Kidney (tissue), 14 donors: ENCODE measurements around the gene KCNH5. TPM values are rescaled to one million over a fixed set of nuclear protein-coding genes. Genes with fewer than 3 reads are reported as not detected.

Experiments used
- DNase-seq, 5 donors: peaks; one replicate each; pipeline ENCODE4 v3.0.0-alpha.2; 2013 to 2020
- FAIRE-seq: peaks from 2 replicates; lab custom pipeline; 2012; peaks lifted over from hg19 to GRCh38; lab: Jason Lieb, UNC
- H3K27ac ChIP-seq, 2 donors: one replicate each; pipeline ENCODE4 v1.7.0; 2013; ENCODE audit warnings: low read depth in 2 of 2, low read length in 2 of 2, inconsistent platforms in 1 of 2
- H3K27me3 ChIP-seq: one replicate; pipeline ENCODE4 v1.7.1; 2013; ENCODE audit warnings: low read length, inconsistent platforms; ENCODE audit not compliant: control insufficient read depth, insufficient read depth
- H3K36me3 ChIP-seq, 3 donors: one replicate each; pipeline versions ENCODE4 v1.7.0 to v1.7.1; 2013; ENCODE audit warnings: low read length in 3 of 3, control low read depth in 1 of 3, inconsistent platforms in 1 of 3; ENCODE audit not compliant: insufficient read depth in 3 of 3, control insufficient read depth in 2 of 3
- H3K4me1 ChIP-seq, 3 donors: one replicate each; pipeline versions ENCODE4 v1.7.0 to v1.7.1; 2013; ENCODE audit warnings: low read length in 3 of 3, inconsistent platforms in 1 of 3, low read depth in 1 of 3; ENCODE audit not compliant: control insufficient read depth in 2 of 3, insufficient read depth in 2 of 3
- H3K4me3 ChIP-seq, 3 donors: one replicate each; pipeline versions ENCODE4 v1.7.0 to v1.8.1; 2013; ENCODE audit warnings: low read length in 3 of 3, control low read depth in 1 of 3, inconsistent platforms in 1 of 3
- H3K9ac ChIP-seq, 3 donors: one replicate each; pipeline versions ENCODE4 v1.7.0 to v1.7.1; 2013; ENCODE audit warnings: low read length in 3 of 3, control low read depth in 1 of 3, inconsistent platforms in 1 of 3
- H3K9me3 ChIP-seq, 3 donors: one replicate each; pipeline versions ENCODE4 v1.7.0 to v1.7.1; 2013; ENCODE audit warnings: low read length in 3 of 3, control low read depth in 1 of 3, inconsistent platforms in 1 of 3; ENCODE audit not compliant: control insufficient read depth in 2 of 3, insufficient read depth in 1 of 3
- intact Hi-C: fragments of 100-400 bp; cut with DNase I; formaldehyde crosslinking; loops from one replicate; pipeline ENCODE4 v1.11.1; 2022
- polyA plus RNA-seq: library from polyadenylated mRNA; stranded (reverse); fragments of 350-450 nt; fragmentation: Illumina TruSeq; extraction: RNeasy Lipid Tissue Mini Kit (QIAGEN cat#74804); gene quantifications from one replicate; pipeline ENCODE4 v1.2.3, GENCODE V29; 2014; ENCODE audit warnings: low read depth, low replicate concordance; ENCODE audit not compliant: insufficient read depth
- total RNA-seq: library from RNA; stranded (reverse); fragmentation: NEBNext Ultra II Directional; extraction: Animal tissue kit (Norgen Biotek cat#: 25700); gene quantifications from one replicate; pipeline ENCODE4 v1.2.1, GENCODE V29; 2021
- TF ChIP-seq, protein P1 (sequence below): IDR thresholded peaks from 3 replicates; pipeline ENCODE4 v1.5.1; 2012; ENCODE audit warnings: mild to moderate bottlenecking, moderate library complexity, borderline replicate concordance; ENCODE audit not compliant: insufficient read depth; ENCODE audit errors: extremely low read depth
- donor health status: control.
- donor health status: control.
- donor health status: control.
- donor health status: control.
- donor health status: control.
- donor health status: DM: yes; HTN: yes; CAD: no.
- donor health status: Normal renal cell carcinoma (clear cell type).

The KCNH5 gene
- total and polyA plus RNA-seq, 2 donors from 2014 or later = not detected

DNA sequence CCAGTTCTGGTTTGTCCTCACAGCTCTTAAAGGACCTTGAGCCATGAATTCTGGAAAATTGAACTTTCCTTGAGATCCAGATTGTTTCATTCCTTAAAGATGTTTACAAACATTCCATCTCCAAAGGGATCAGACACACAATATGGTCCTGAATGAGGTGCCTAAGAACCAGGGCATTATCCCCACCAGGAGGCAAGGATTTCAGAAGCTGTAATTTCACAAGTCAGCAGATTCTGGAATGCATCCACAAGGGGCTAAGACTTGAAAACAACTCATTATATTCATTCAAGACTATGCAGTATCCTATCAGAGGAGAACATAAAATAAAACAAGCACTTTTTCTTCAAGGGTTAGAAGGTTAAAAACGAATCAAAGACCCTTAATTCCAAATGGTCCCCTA, 15.1 kb downstream of the KCNH5 start:
- Histone ChIP-seq H3K27me3 (no peaks in the 10 kb centered on the region), H3K27ac (no peak overlapping the region), H3K9ac (no peak overlapping the region), H3K4me3 (no peak overlapping the region), H3K9me3 (no peaks in the 10 kb centered on the region), H3K4me1 (no peaks in the 10 kb centered on the region), H3K36me3 (no peaks in the 10 kb centered on the region)
- FAIRE-seq = no peak
- DNase-seq = no peak
- intact Hi-C loops = no loop called here
- TF ChIP-seq, protein P1, sequence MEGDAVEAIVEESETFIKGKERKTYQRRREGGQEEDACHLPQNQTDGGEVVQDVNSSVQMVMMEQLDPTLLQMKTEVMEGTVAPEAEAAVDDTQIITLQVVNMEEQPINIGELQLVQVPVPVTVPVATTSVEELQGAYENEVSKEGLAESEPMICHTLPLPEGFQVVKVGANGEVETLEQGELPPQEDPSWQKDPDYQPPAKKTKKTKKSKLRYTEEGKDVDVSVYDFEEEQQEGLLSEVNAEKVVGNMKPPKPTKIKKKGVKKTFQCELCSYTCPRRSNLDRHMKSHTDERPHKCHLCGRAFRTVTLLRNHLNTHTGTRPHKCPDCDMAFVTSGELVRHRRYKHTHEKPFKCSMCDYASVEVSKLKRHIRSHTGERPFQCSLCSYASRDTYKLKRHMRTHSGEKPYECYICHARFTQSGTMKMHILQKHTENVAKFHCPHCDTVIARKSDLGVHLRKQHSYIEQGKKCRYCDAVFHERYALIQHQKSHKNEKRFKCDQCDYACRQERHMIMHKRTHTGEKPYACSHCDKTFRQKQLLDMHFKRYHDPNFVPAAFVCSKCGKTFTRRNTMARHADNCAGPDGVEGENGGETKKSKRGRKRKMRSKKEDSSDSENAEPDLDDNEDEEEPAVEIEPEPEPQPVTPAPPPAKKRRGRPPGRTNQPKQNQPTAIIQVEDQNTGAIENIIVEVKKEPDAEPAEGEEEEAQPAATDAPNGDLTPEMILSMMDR = no peak

DNA sequence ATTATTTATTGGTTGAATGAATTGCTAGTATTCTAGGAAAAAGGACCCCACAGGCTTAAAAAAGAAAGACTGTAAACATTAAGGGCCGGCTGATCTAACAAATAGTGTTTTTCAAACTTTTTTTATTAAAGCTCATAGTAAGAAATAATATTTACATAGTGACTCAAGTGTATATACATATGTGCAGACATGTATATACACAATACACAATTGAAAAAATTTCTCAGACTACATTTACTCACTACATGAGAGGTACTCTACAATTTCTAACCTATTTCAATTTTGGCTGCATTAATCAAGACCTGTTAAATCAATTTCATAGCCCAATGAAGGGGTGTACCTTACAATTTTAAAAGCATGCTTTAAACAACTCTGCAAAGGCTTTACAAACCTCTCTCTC, 17.5 kb downstream of the KCNH5 start:
- Histone ChIP-seq H3K36me3 (no peaks in the 10 kb centered on the region), H3K9ac (no peak overlapping the region), H3K9me3 (no peaks in the 10 kb centered on the region), H3K27me3 (no peaks in the 10 kb centered on the region), H3K4me1 (no peaks in the 10 kb centered on the region), H3K27ac (no peak overlapping the region), H3K4me3 (no peak overlapping the region)
- intact Hi-C loops = no loop called here
- no peak for DNase-seq
- TF ChIP-seq, protein P1 = no peak
- FAIRE-seq = no peak

DNA sequence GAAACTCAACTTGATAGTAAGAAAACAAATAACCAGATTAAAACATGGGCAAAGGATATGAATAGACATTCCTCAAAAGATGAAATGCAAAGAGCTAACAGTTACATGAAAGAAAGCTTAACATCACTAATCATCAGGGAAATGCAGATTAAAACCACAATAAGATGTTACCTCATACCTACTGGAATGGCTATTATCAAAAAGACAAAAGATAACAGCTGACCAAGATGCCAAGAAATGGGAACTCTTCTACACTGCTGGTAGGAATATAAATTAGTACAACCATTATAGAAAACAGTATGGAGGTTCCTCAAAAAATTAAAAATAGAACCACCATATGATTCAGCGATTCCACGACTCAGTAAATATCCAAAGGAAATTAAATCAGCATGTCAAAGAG, 18.8 kb downstream of the KCNH5 start:
- no peak for FAIRE-seq

More for the DNA sequence above, 18.8 kb downstream of the KCNH5 start:
- H3K4me3 ChIP-seq = no peak overlapping the region
- H3K9me3 ChIP-seq = no peaks in the 10 kb centered on the region
- H3K27ac ChIP-seq = no peak overlapping the region
- no peak for DNase-seq
- TF ChIP-seq, protein P1 = no peak
- no peaks in the 10 kb centered on the region for H3K4me1 ChIP-seq
- intact Hi-C loops = no loop called here
- no peaks in the 10 kb centered on the region for H3K36me3 ChIP-seq
- no peaks in the 10 kb centered on the region for H3K27me3 ChIP-seq
- no peak overlapping the region for H3K9ac ChIP-seq
